Testis (tissue), 2 donors: ENCODE measurements around the gene ACBD4.

Experiments
- POLR2A ChIP-seq: fragments of 450-650 bp; IDR thresholded peaks from one replicate; pipeline ENCODE4 v1.6.1; 2017; ENCODE audit warnings: antibody characterized with exemption, mild to moderate bottlenecking, moderate library complexity
- TF ChIP-seq, protein P1 (sequence below), 3 experiments: fragments of 450-650 bp in 2 of 3; fragments of 200-600 bp in 1 of 3; sonication (generic) in 1 of 3; IDR thresholded peaks; one replicate each; pipeline ENCODE4 v1.5.1; 2016 to 2019; ENCODE audit warnings: antibody characterized with exemption in 3 of 3, mild to moderate bottlenecking in 2 of 3, moderate library complexity in 1 of 3

DNA sequence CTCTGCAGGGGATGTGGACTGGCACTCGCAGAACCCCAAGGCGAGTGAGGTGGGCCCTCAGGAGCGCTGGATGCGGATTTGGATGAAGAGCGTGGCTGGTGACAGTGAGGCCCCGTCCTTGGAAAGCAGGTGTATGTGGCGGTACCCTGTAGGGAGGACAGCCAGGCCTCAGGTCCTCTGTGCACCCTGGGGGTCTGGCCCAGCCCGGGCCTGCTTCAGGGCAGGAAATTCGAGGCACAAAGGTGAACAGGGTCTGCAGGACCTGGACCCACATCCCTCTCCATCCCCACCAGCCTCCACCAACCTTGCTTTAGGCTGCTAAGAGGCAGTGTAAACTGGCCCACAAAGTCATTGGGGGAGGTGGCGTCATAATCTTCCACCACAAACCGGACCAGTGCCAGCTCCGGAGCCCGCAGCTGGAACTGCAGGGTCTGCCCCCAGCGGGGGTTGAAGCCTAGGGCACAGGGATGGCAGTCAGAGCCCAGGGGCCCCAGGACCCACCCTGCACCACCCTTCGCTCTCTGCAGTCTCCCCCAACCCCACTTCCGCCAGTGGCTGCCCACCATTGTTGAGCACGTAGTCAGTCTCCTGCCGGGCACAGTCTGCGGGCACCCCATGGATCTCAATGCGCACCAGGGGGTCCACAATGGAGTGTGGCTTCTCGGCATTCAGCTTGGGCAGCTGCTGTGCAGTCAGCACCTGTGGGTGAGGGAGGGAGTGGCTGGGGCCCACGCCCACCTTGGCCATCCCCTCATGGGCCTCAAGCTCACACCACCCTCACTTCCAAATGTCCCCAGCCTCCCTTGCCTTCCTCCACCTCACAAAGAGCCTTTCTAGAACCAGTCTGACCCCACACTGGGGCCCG lies 22.7 kb upstream of the ACBD4 start:
- TF ChIP-seq, protein P1, sequence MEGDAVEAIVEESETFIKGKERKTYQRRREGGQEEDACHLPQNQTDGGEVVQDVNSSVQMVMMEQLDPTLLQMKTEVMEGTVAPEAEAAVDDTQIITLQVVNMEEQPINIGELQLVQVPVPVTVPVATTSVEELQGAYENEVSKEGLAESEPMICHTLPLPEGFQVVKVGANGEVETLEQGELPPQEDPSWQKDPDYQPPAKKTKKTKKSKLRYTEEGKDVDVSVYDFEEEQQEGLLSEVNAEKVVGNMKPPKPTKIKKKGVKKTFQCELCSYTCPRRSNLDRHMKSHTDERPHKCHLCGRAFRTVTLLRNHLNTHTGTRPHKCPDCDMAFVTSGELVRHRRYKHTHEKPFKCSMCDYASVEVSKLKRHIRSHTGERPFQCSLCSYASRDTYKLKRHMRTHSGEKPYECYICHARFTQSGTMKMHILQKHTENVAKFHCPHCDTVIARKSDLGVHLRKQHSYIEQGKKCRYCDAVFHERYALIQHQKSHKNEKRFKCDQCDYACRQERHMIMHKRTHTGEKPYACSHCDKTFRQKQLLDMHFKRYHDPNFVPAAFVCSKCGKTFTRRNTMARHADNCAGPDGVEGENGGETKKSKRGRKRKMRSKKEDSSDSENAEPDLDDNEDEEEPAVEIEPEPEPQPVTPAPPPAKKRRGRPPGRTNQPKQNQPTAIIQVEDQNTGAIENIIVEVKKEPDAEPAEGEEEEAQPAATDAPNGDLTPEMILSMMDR (IDR thresholded peaks at IDR 0.05): no peak
- TF ChIP-seq POLR2A: no peak
